GM12878 (cell line): Measurements from ENCODE around the gene COL18A1.
"Not testable (repeated sequence)": the region's sequence is repeated elsewhere in the genome, so short reads cannot be mapped to it uniquely, and the experiment has no call there.

Source experiments
- CBFB ChIP-seq: IDR thresholded peaks from 2 replicates; pipeline ENCODE4 v1.6.1; 2016; ENCODE audit warnings: antibody characterized with exemption, low read depth
- EZH2 ChIP-seq: IDR thresholded peaks from 2 replicates; pipeline ENCODE4 v1.6.1; 2012; ENCODE audit warnings: low read depth, mild to moderate bottlenecking, control low read depth, inconsistent platforms, low read length, borderline replicate concordance; ENCODE audit not compliant: control insufficient read depth
- TF ChIP-seq, protein P1 (sequence below): IDR thresholded peaks from 2 replicates; pipeline ENCODE4 v1.6.1; 2011; ENCODE audit warnings: low read depth, low read length, improper control_type of control experiment, borderline replicate concordance
- TF ChIP-seq, protein P2 (sequence below): fragments of 450-650 bp; IDR thresholded peaks from 2 replicates; pipeline ENCODE4 v1.6.1; 2017; ENCODE audit warnings: low read depth, mild to moderate bottlenecking, moderate library complexity
- TF ChIP-seq, protein P3 (sequence below), 3 experiments: IDR thresholded peaks in 2 of 3; conservative IDR thresholded peaks in 1 of 3; 2 replicates each; pipeline ENCODE4 v1.5.1; 2011; ENCODE audit warnings: low read depth in 3 of 3, low read length in 3 of 3, mild to moderate bottlenecking in 3 of 3, control low read depth in 2 of 3, moderate library complexity in 2 of 3, inconsistent platforms in 1 of 3, mixed read lengths in 1 of 3; ENCODE audit not compliant: control insufficient read depth in 2 of 3, insufficient read depth in 1 of 3; ENCODE audit errors: extremely low read depth in 1 of 3
- TF ChIP-seq, protein P4 (sequence below): IDR thresholded peaks from 2 replicates; pipeline ENCODE4 v1.6.1; 2012; ENCODE audit warnings: mild to moderate bottlenecking, low read depth, low read length

DNA sequence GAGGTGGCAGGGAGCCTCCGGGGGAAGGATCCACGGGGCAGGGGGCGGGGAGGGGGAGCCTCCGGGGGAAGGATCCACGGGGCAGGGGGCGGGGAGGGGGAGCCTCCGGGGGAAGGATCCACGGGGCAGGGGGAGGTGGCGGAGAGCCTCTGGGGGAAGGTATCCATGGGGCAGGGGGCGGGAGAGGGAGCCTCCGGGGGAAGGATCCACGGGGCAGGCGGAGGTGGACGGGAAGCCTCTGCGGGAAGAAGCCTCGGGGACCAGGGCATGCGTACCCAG, 126.1 kb downstream of the COL18A1 start:
- TF ChIP-seq, protein P1, sequence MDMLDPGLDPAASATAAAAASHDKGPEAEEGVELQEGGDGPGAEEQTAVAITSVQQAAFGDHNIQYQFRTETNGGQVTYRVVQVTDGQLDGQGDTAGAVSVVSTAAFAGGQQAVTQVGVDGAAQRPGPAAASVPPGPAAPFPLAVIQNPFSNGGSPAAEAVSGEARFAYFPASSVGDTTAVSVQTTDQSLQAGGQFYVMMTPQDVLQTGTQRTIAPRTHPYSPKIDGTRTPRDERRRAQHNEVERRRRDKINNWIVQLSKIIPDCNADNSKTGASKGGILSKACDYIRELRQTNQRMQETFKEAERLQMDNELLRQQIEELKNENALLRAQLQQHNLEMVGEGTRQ = not testable (repeated sequence)
- not testable (repeated sequence) for TF ChIP-seq CBFB, EZH2
- TF ChIP-seq, protein P2, sequence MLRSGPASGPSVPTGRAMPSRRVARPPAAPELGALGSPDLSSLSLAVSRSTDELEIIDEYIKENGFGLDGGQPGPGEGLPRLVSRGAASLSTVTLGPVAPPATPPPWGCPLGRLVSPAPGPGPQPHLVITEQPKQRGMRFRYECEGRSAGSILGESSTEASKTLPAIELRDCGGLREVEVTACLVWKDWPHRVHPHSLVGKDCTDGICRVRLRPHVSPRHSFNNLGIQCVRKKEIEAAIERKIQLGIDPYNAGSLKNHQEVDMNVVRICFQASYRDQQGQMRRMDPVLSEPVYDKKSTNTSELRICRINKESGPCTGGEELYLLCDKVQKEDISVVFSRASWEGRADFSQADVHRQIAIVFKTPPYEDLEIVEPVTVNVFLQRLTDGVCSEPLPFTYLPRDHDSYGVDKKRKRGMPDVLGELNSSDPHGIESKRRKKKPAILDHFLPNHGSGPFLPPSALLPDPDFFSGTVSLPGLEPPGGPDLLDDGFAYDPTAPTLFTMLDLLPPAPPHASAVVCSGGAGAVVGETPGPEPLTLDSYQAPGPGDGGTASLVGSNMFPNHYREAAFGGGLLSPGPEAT = not testable (repeated sequence)
- TF ChIP-seq, protein P3, sequence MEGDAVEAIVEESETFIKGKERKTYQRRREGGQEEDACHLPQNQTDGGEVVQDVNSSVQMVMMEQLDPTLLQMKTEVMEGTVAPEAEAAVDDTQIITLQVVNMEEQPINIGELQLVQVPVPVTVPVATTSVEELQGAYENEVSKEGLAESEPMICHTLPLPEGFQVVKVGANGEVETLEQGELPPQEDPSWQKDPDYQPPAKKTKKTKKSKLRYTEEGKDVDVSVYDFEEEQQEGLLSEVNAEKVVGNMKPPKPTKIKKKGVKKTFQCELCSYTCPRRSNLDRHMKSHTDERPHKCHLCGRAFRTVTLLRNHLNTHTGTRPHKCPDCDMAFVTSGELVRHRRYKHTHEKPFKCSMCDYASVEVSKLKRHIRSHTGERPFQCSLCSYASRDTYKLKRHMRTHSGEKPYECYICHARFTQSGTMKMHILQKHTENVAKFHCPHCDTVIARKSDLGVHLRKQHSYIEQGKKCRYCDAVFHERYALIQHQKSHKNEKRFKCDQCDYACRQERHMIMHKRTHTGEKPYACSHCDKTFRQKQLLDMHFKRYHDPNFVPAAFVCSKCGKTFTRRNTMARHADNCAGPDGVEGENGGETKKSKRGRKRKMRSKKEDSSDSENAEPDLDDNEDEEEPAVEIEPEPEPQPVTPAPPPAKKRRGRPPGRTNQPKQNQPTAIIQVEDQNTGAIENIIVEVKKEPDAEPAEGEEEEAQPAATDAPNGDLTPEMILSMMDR (IDR thresholded peaks at IDR 0.05 in 2 of 3, conservative IDR thresholded peaks at IDR 0.05 in 1 of 3; ENCODE audit: control insufficient read depth in 2 of 3, extremely low read depth in 1 of 3, insufficient read depth in 1 of 3, low read depth in 3 of 3, low read length in 3 of 3) = not testable (repeated sequence)
- TF ChIP-seq, protein P4, sequence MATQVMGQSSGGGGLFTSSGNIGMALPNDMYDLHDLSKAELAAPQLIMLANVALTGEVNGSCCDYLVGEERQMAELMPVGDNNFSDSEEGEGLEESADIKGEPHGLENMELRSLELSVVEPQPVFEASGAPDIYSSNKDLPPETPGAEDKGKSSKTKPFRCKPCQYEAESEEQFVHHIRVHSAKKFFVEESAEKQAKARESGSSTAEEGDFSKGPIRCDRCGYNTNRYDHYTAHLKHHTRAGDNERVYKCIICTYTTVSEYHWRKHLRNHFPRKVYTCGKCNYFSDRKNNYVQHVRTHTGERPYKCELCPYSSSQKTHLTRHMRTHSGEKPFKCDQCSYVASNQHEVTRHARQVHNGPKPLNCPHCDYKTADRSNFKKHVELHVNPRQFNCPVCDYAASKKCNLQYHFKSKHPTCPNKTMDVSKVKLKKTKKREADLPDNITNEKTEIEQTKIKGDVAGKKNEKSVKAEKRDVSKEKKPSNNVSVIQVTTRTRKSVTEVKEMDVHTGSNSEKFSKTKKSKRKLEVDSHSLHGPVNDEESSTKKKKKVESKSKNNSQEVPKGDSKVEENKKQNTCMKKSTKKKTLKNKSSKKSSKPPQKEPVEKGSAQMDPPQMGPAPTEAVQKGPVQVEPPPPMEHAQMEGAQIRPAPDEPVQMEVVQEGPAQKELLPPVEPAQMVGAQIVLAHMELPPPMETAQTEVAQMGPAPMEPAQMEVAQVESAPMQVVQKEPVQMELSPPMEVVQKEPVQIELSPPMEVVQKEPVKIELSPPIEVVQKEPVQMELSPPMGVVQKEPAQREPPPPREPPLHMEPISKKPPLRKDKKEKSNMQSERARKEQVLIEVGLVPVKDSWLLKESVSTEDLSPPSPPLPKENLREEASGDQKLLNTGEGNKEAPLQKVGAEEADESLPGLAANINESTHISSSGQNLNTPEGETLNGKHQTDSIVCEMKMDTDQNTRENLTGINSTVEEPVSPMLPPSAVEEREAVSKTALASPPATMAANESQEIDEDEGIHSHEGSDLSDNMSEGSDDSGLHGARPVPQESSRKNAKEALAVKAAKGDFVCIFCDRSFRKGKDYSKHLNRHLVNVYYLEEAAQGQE = not testable (repeated sequence)
